ENCODE measurements around the gene CCDC85C. TPM values are rescaled to one million over a fixed set of nuclear protein-coding genes. Genes with fewer than 3 reads are reported as not detected.

The CCDC85C gene
- total and polyA plus RNA-seq, 3 donors from 2014 or later: 25.6 to 28.3 (median 26.4) TPM

- DNase-seq: no peak
- H3K27me3 ChIP-seq: no peaks in the 10 kb centered on the region
- intact Hi-C loops (cut with DNase I; ENCODE audit: low total_unique reads): no loop called here
- H3K9me3 ChIP-seq: no peaks in the 10 kb centered on the region
- H3K36me3 ChIP-seq (ENCODE audit: low read depth, missing control alignments): no peaks in the 10 kb centered on the region
- H3K27ac ChIP-seq: no peak overlapping the region
- TF ChIP-seq POLR2A (IDR thresholded peaks at IDR 0.05) (no peak), CTCF (IDR thresholded peaks at IDR 0.05) (no peak)
- peaks cover 35% of the 10 kb centered on the region for H3K4me1 ChIP-seq
- H3K4me3 ChIP-seq: no peak overlapping the region
- WGBS, 2 donors: 78 to 81% methylated on average over 6 of the region's 6 CpGs
Observed at GRCh38 chr14:99563749-99564129, 40.3 kb downstream of the CCDC85C start.

GRCh38 chr14:99562856-99563748, 40.9 kb downstream of the CCDC85C start:
- H3K36me3 ChIP-seq (ENCODE audit: low read depth, missing control alignments): no peaks in the 10 kb centered on the region
- no peaks in the 10 kb centered on the region for H3K27me3 ChIP-seq
- TF ChIP-seq CTCF (IDR thresholded peaks at IDR 0.05): no peak
- TF ChIP-seq POLR2A (IDR thresholded peaks at IDR 0.05): no peak
- no peaks in the 10 kb centered on the region for H3K9me3 ChIP-seq
- WGBS, 2 donors: 64% methylated on average over 20 to 23 of the region's 23 CpGs
- intact Hi-C loops (cut with DNase I; ENCODE audit: low total_unique reads): no loop called here
- no peak overlapping the region for H3K4me3 ChIP-seq
- peaks cover 29% of the 10 kb centered on the region for H3K4me1 ChIP-seq
- peak; percentile 86 for DNase-seq
- no peak overlapping the region for H3K27ac ChIP-seq

- no peaks in the 10 kb centered on the region for H3K36me3 ChIP-seq (ENCODE audit: low read depth, missing control alignments)
- H3K9me3 ChIP-seq: no peaks in the 10 kb centered on the region
- H3K4me3 ChIP-seq: no peak overlapping the region
- WGBS, 2 donors: 90 to 93% methylated on average over 9 to 10 of the region's 10 CpGs
- DNase-seq: no peak
- TF ChIP-seq POLR2A (IDR thresholded peaks at IDR 0.05) (no peak), CTCF (IDR thresholded peaks at IDR 0.05) (no peak)
- no peaks in the 10 kb centered on the region for H3K27me3 ChIP-seq
- intact Hi-C loops (cut with DNase I; ENCODE audit: low total_unique reads): no loop called here
- H3K4me1 ChIP-seq: peaks cover 29% of the 10 kb centered on the region
- H3K27ac ChIP-seq: no peak overlapping the region
Observed at GRCh38 chr14:99561864-99562263, 42.1 kb downstream of the CCDC85C start.

- Histone ChIP-seq H3K27me3 (no peaks in the 10 kb centered on the region), H3K27ac (no peak overlapping the region), H3K9me3 (no peaks in the 10 kb centered on the region), H3K36me3 (ENCODE audit: low read depth, missing control alignments) (no peaks in the 10 kb centered on the region), H3K4me1 (peaks cover 29% of the 10 kb centered on the region), H3K4me3 (no peak overlapping the region)
- DNase-seq: peak; percentile 65
- 62 to 80% methylated on average over 2 to 15 of the region's 15 CpGs for WGBS, 2 donors
- intact Hi-C loops (cut with DNase I; ENCODE audit: low total_unique reads): no loop called here
- TF ChIP-seq POLR2A (IDR thresholded peaks at IDR 0.05): no peak
- TF ChIP-seq CTCF (IDR thresholded peaks at IDR 0.05): no peak
Observed at GRCh38 chr14:99560922-99561683, 42.9 kb downstream of the CCDC85C start.

All from testis (tissue), 3 donors.